Measurements from ENCODE around the gene PANK1.

GRCh38 chr10:89535171-89536012 lies 109.7 kb downstream of the PANK1 start, which contains the start of gene SLC16A12:
- TF ChIP-seq EZH2 (IDR thresholded peaks at IDR 0.05; ENCODE audit: borderline replicate concordance): peak; percentile 40
- TF ChIP-seq, protein P1, sequence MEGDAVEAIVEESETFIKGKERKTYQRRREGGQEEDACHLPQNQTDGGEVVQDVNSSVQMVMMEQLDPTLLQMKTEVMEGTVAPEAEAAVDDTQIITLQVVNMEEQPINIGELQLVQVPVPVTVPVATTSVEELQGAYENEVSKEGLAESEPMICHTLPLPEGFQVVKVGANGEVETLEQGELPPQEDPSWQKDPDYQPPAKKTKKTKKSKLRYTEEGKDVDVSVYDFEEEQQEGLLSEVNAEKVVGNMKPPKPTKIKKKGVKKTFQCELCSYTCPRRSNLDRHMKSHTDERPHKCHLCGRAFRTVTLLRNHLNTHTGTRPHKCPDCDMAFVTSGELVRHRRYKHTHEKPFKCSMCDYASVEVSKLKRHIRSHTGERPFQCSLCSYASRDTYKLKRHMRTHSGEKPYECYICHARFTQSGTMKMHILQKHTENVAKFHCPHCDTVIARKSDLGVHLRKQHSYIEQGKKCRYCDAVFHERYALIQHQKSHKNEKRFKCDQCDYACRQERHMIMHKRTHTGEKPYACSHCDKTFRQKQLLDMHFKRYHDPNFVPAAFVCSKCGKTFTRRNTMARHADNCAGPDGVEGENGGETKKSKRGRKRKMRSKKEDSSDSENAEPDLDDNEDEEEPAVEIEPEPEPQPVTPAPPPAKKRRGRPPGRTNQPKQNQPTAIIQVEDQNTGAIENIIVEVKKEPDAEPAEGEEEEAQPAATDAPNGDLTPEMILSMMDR (IDR thresholded peaks at IDR 0.05; ENCODE audit: poor library complexity): no peak
